ENCODE measurements around the gene TACC2.
"Not testable (repeated sequence)": the region's sequence is repeated elsewhere in the genome, so short reads cannot be mapped to it uniquely, and the experiment has no call there.

The TACC2 gene

GRCh38 chr10:121988361-121989324 lies at the start of gene TACC2:
TSS of gene TACC2 (plus strand) at chr10:121989163. CDS start at chr10:122021982, 32,819 bp downstream.
- DNase-seq: no peak

- no peak for DNase-seq
These were observed 47.4 kb upstream of the TACC2 start for GRCh38 chr10:121941532-121941931.

GRCh38 chr10:121942749-121943416 lies 46.1 kb upstream of the TACC2 start:
- no peak for DNase-seq

- no peak for DNase-seq
These were observed 41.3 kb upstream of the TACC2 start for GRCh38 chr10:121947343-121948330.

GRCh38 chr10:121949049-121949448 lies 39.9 kb upstream of the TACC2 start:
- DNase-seq: no peak

GRCh38 chr10:121949451-121949850 lies 39.5 kb upstream of the TACC2 start:
- no peak for DNase-seq

GRCh38 chr10:121952226-121952625 lies 36.7 kb upstream of the TACC2 start:
- no peak for DNase-seq

- no peak for DNase-seq
These were observed 32.6 kb upstream of the TACC2 start for GRCh38 chr10:121956111-121957061.

GRCh38 chr10:121959671-121960070 lies 29.3 kb upstream of the TACC2 start:
- DNase-seq: no peak

- no peak for DNase-seq
These were observed 27.5 kb upstream of the TACC2 start for GRCh38 chr10:121961456-121961855.

GRCh38 chr10:121965996-121966395 lies 23.0 kb upstream of the TACC2 start:
- no peak for DNase-seq

GRCh38 chr10:121969086-121969485 lies 19.9 kb upstream of the TACC2 start:
- not testable (repeated sequence) for DNase-seq

GRCh38 chr10:121974019-121974534 lies 14.9 kb upstream of the TACC2 start:
- no peak for DNase-seq

GRCh38 chr10:121974535-121975294 lies 14.2 kb upstream of the TACC2 start, which contains the start of gene NSMCE4A:
TSS of gene NSMCE4A (minus strand) at chr10:121975217. CDS start at chr10:121975165, 52 bp downstream.
- peak; percentile 31 to 68 (median 38) for DNase-seq

- no peak for DNase-seq
These were observed 13.5 kb upstream of the TACC2 start for GRCh38 chr10:121975295-121976086.

- DNase-seq: no peak
These were observed 12.4 kb upstream of the TACC2 start for GRCh38 chr10:121976607-121977006.

- DNase-seq: no peak
These were observed 10.5 kb upstream of the TACC2 start for GRCh38 chr10:121978511-121978910.

- no peak for DNase-seq
These were observed 7.6 kb upstream of the TACC2 start for GRCh38 chr10:121981346-121981745.

GRCh38 chr10:121983852-121984251 lies 5.1 kb upstream of the TACC2 start:
- no peak for DNase-seq

Data from stimulated activated naive CD4-positive, alpha-beta T cell (primary cell).